IMR-90 (cell line): ENCODE measurements around the gene SLC25A21. TPM values are rescaled to one million over a fixed set of nuclear protein-coding genes. Genes with fewer than 3 reads are reported as not detected.

Experiments
- ATAC-seq: fragments of 200-7000 bp; cut with Tn5 transposase; 2 replicates; pipeline ENCODE4 v1.9.1; 2020; ENCODE audit warnings: low read depth, mild to moderate bottlenecking, moderate library complexity
- BruUV-seq: library from RNA; stranded (reverse); fragments of 400-500 nt; replicated peaks from 2 replicates; lab custom pipeline; 2021; lab: Mats Ljungman, UMichigan
- CTCF ChIA-PET: fragments of 300-600 bp; formaldehyde crosslinking; extraction: SDS; loops from one replicate; lab custom pipeline; 2021; ENCODE audit warnings: antibody characterized with exemption; lab: Yijun Ruan, JAX
- POLR2A ChIA-PET: fragments of 300-600 bp; sonication (Branson Sonifier 250); formaldehyde crosslinking; loops from one replicate; lab custom pipeline; 2022; ENCODE audit warnings: antibody characterized with exemption; ENCODE audit not compliant: unreplicated experiment; lab: Charles Lee
- DNase-seq: peaks from one replicate; pipeline ENCODE4 v3.0.0; 2013
- H2AFZ ChIP-seq: replicated peaks from 2 replicates; pipeline ENCODE3; 2013; ENCODE audit warnings: low read length, mild to moderate bottlenecking; ENCODE audit not compliant: poor library complexity
- H2AK5ac ChIP-seq: 2 replicates; pipeline ENCODE4 v1.6.1; 2013; ENCODE audit warnings: low read depth, low read length, inconsistent platforms
- H2AK9ac ChIP-seq: replicated peaks from 2 replicates; pipeline ENCODE3; 2013; ENCODE audit warnings: mild to moderate bottlenecking, low read depth, low read length, moderate library complexity; ENCODE audit not compliant: poor library complexity
- H2BK120ac ChIP-seq: 2 replicates; pipeline ENCODE4 v1.6.1; 2013; ENCODE audit warnings: low read depth, low read length, inconsistent platforms
- H2BK15ac ChIP-seq: 3 replicates; pipeline ENCODE4 v1.6.1; 2013; ENCODE audit warnings: low read depth, low read length, inconsistent platforms
- H2BK20ac ChIP-seq: 2 replicates; pipeline ENCODE4 v1.6.1; 2013; ENCODE audit warnings: low read depth, mild to moderate bottlenecking, inconsistent platforms, low read length, moderate library complexity
- H2BK5ac ChIP-seq: 2 replicates; pipeline ENCODE4 v1.6.1; 2013; ENCODE audit warnings: mild to moderate bottlenecking, low read depth, low read length, inconsistent platforms; ENCODE audit not compliant: poor library complexity, severe bottlenecking
- H3K14ac ChIP-seq: replicated peaks from 2 replicates; pipeline ENCODE4 v1.6.1; 2013; ENCODE audit warnings: low read depth, low read length, inconsistent platforms
- H3K18ac ChIP-seq: 2 replicates; pipeline ENCODE4 v1.6.1; 2013; ENCODE audit warnings: low read depth, low read length, control low read depth
- H3K23ac ChIP-seq: 2 replicates; pipeline ENCODE4 v1.6.1; 2013; ENCODE audit warnings: low read depth, low read length, inconsistent platforms
- H3K27ac ChIP-seq: 2 replicates; pipeline ENCODE4 v1.5.1; 2013; ENCODE audit warnings: mild to moderate bottlenecking, control low read depth, low read length; ENCODE audit not compliant: insufficient read depth
- H3K27me3 ChIP-seq: 2 replicates; pipeline ENCODE4 v1.6.1; 2013; ENCODE audit warnings: low read length; ENCODE audit not compliant: control insufficient read depth, insufficient read depth
- H3K36me3 ChIP-seq: 2 replicates; pipeline ENCODE4 v1.6.1; 2013; ENCODE audit warnings: low read length, mixed read lengths; ENCODE audit not compliant: control insufficient read depth, insufficient read depth
- H3K4ac ChIP-seq: 2 replicates; pipeline ENCODE4 v1.6.1; 2013; ENCODE audit warnings: low read depth, low read length, inconsistent platforms
- H3K4me1 ChIP-seq: 2 replicates; pipeline ENCODE4 v1.6.1; 2013; ENCODE audit warnings: low read length, mixed read lengths; ENCODE audit not compliant: control insufficient read depth, insufficient read depth
- H3K4me2 ChIP-seq: 2 replicates; pipeline ENCODE4 v1.6.1; 2013; ENCODE audit warnings: low read depth, mild to moderate bottlenecking, control low read depth, low read length, moderate library complexity
- H3K4me3 ChIP-seq: 2 replicates; pipeline ENCODE4 v1.5.1; 2013; ENCODE audit warnings: low read depth, mild to moderate bottlenecking, control low read depth, low read length, moderate library complexity; ENCODE audit not compliant: insufficient read depth
- H3K56ac ChIP-seq: 2 replicates; pipeline ENCODE4 v1.6.1; 2013; ENCODE audit warnings: low read length, inconsistent platforms; ENCODE audit not compliant: insufficient read depth; ENCODE audit errors: extremely low read depth
- H3K79me1 ChIP-seq, 2 experiments: 2 replicates each; pipeline ENCODE4 v1.6.1; 2013; ENCODE audit warnings: low read length in 2 of 2, inconsistent platforms in 1 of 2, low read depth in 1 of 2
- H3K9ac ChIP-seq: 2 replicates; pipeline ENCODE4 v1.6.1; 2013; ENCODE audit warnings: low read depth, low read length, control low read depth
- H3K9me1 ChIP-seq: 2 replicates; pipeline ENCODE4 v1.6.1; 2013; ENCODE audit warnings: low read length, inconsistent platforms; ENCODE audit not compliant: insufficient read depth
- H3K9me3 ChIP-seq: 2 replicates; pipeline ENCODE4 v1.6.1; 2013; ENCODE audit warnings: low read length; ENCODE audit not compliant: control insufficient read depth, insufficient read depth
- H4K20me1 ChIP-seq: 2 replicates; pipeline ENCODE4 v1.6.1; 2013; ENCODE audit warnings: low read length, inconsistent platforms; ENCODE audit not compliant: insufficient read depth
- H4K5ac ChIP-seq: 2 replicates; pipeline ENCODE4 v1.6.1; 2013; ENCODE audit warnings: mild to moderate bottlenecking, low read depth, low read length, control low read depth
- H4K8ac ChIP-seq, 2 experiments: 2 replicates each; pipeline ENCODE4 v1.6.1; 2013; ENCODE audit warnings: low read depth in 2 of 2, low read length in 2 of 2, control low read depth in 1 of 2, inconsistent platforms in 1 of 2
- H4K91ac ChIP-seq: 2 replicates; pipeline ENCODE4 v1.6.1; 2013; ENCODE audit warnings: low read depth, low read length, inconsistent platforms; ENCODE audit not compliant: insufficient read depth
- BHLHE40 ChIP-seq: fragments of 150-350 bp; IDR thresholded peaks from 2 replicates; pipeline ENCODE4 v1.6.1; 2016; ENCODE audit warnings: mild to moderate bottlenecking, low read depth, low read length
- CEBPB ChIP-seq: IDR thresholded peaks from 2 replicates; pipeline ENCODE4 v1.6.1; 2012; ENCODE audit warnings: low read depth, low read length, improper control_type of control experiment
- CTCF ChIP-seq: conservative IDR thresholded peaks from 2 replicates; pipeline ENCODE4 v1.5.1; 2012; ENCODE audit warnings: mild to moderate bottlenecking, low read depth, low read length, improper control_type of control experiment
- ELK1 ChIP-seq: fragments of 150-350 bp; IDR thresholded peaks from 2 replicates; pipeline ENCODE4 v1.6.1; 2016; ENCODE audit warnings: low read depth, mild to moderate bottlenecking, low read length, moderate library complexity, borderline replicate concordance
- MAFK ChIP-seq: IDR thresholded peaks from 2 replicates; pipeline ENCODE4 v1.6.1; 2012; ENCODE audit warnings: low read depth, low read length, improper control_type of control experiment
- MXI1 ChIP-seq: IDR thresholded peaks from 2 replicates; pipeline ENCODE4 v1.6.1; 2012; ENCODE audit warnings: low read depth, mild to moderate bottlenecking, low read length, moderate library complexity, borderline replicate concordance
- WGBS, 2 experiments: methylation state at CpG; one replicate each; pipeline versions ENCODE4 v1.1.5 to v1.1.7; 2013; ENCODE audit warnings: missing lambda C conversion rate in 2 of 2; ENCODE audit not compliant: insufficient read length in 1 of 2; ENCODE audit errors: extremely low coverage in 2 of 2; 5-methylcytosine and 5-hydroxymethylcytosine counted together
- dilution Hi-C: fragments of 300-500 bp; cut with HindIII; formaldehyde crosslinking; loops from one replicate; pipeline ENCODE4 v1.14.3; 2018; ENCODE audit warnings: low sequenced_read_pairs; ENCODE audit not compliant: unreplicated experiment
- in situ Hi-C: fragments of 300-500 bp; cut with MboI; formaldehyde crosslinking; loops from 3 replicates; pipeline ENCODE4 v1.14.3; 2019; ENCODE audit warnings: low sequenced_read_pairs, inconsistent platforms, mixed read lengths
- intact Hi-C: fragments of 100-400 bp; cut with micrococcal nuclease; formaldehyde crosslinking; loops from 2 replicates; pipeline ENCODE4 v1.10.0; 2022
- polyA plus RNA-seq, 3 experiments: library from polyadenylated mRNA; depleted of rRNA; stranded (reverse); fragments of >200 nt; gene quantifications; 2 replicates each; pipeline ENCODE4 v1.2.3, GENCODE V29; 2012; ENCODE audit warnings: low replicate concordance in 1 of 3
- total RNA-seq: library from RNA; depleted of rRNA; stranded (reverse); fragments of >200 nt; gene quantifications from 2 replicates; pipeline ENCODE4 v1.2.3, GENCODE V29; 2012

SLC25A21 gene
- total and polyA plus RNA-seq, 2 of the 4 experiments (the other 2 are of a cell fraction), result 0.62 to 0.90 TPM

GRCh38 chr14:36653413-36653812, 519.0 kb downstream of the SLC25A21 start:
- Histone ChIP-seq H3K9ac (no peak overlapping the region), H3K9me1 (no peaks in the 10 kb centered on the region), H3K14ac (no peak overlapping the region), H2BK120ac (no peak overlapping the region), H2BK5ac (no peak overlapping the region), H2BK15ac (no peak overlapping the region), H3K4me2 (no peak overlapping the region), H3K79me1 (no peaks in the 10 kb centered on the region), H4K8ac (no peak overlapping the region), H3K27me3 (peaks cover 78% of the 10 kb centered on the region), H4K5ac (no peak overlapping the region), H2AFZ (no peak overlapping the region), H3K4ac (no peak overlapping the region), H3K9me3 (peaks cover 3% of the 10 kb centered on the region), H3K4me3 (no peak overlapping the region), H3K36me3 (no peaks in the 10 kb centered on the region), H3K18ac (no peak overlapping the region), H3K56ac (no peak overlapping the region), H4K20me1 (no peaks in the 10 kb centered on the region; the same call in 1 of the 2 replicates), H3K4me1 (peaks cover 3% of the 10 kb centered on the region; the same call in 1 of the 2 replicates), H2AK5ac (no peak overlapping the region), H3K23ac (no peak overlapping the region), H2BK20ac (no peak overlapping the region), H4K91ac (no peak overlapping the region), H3K27ac (no peak overlapping the region), H2AK9ac (no peak overlapping the region)
- dilution Hi-C loops (no loop called here), in situ Hi-C loops (loop anchor here (10.0 kb wide), 1 partner anchor 491 kb away; no protein-coding TSS in a partner anchor), intact Hi-C loops (no loop called here)
- DNase-seq, result no peak
- no CpG with 5 or more reads among the region's 3 CpGs for WGBS, 2 experiments
- POLR2A ChIA-PET, result no interaction called here
- no peak for TF ChIP-seq CTCF
- no peak for TF ChIP-seq MAFK
- TF ChIP-seq MXI1, result no peak
- no peak for TF ChIP-seq BHLHE40
- TF ChIP-seq ELK1, result no peak
- TF ChIP-seq CEBPB, result peak; percentile 85
- CTCF ChIA-PET, result interaction anchor here (0.7 kb wide), 1 partner anchor 1025 kb away, joined by 3 read pairs; no protein-coding TSS in a partner anchor
- ATAC-seq, result no peak
- BruUV-seq, result no TSS peak
